VCaP (cell line): ENCODE results near the gene VWA5B1.

Experiments used
- H3K27ac ChIP-seq: fragments of 450-650 bp; 2 replicates; pipeline ENCODE4 v1.5.1; 2017
- CTCF ChIP-seq: fragments of 450-650 bp; conservative IDR thresholded peaks from 2 replicates; pipeline ENCODE4 v1.5.1; 2017; ENCODE audit warnings: mild to moderate bottlenecking, moderate library complexity

VWA5B1 gene

GRCh38 chr1:20383631-20384030, 93.0 kb downstream of the VWA5B1 start:
- no peak for TF ChIP-seq CTCF
- no peak overlapping the region for H3K27ac ChIP-seq

GRCh38 chr1:20385630-20386029, 95.0 kb downstream of the VWA5B1 start:
- no peak overlapping the region for H3K27ac ChIP-seq
- TF ChIP-seq CTCF: no peak

DNA sequence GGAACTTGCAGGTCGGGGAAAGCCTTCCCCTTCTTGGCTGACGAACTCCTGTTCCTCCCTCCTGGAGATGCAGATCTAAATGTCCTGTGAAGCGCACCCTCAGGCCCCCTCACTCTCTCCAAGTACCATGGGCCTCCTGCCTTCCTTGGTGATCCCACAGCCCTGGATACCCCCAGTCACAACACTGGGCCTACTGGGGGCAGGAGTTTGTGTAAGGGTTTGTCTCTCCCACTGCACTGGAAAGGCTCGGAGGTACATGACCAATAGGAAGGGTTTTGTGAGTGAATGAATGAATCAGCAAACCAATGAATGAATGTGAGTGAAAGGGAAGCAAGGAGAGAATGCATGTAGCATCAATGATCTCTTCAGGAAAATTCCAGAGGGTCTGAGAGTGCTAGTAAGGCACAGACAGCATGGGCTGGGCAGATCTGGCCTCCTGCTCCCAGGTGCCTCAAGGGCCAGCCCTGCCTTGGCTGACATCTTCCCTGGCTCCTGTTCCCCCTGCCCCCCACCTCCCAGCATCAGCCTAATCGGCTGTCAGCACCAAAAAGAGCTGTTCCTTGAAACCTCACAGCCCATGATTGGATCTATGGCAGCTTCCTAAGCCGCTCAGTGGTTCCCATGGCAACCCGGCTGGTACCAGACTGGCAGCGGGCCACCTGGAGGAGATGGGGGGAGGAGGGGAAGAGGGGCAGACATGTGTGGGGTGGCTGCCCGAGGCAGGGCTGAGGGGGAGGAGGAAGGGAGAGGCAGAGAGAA, 95.8 kb downstream of the VWA5B1 start:
- no peak for TF ChIP-seq CTCF
- H3K27ac ChIP-seq: no peak overlapping the region

- no peak overlapping the region for H3K27ac ChIP-seq
- no peak for TF ChIP-seq CTCF
Observed at GRCh38 chr1:20389571-20389970, 98.9 kb downstream of the VWA5B1 start.

DNA sequence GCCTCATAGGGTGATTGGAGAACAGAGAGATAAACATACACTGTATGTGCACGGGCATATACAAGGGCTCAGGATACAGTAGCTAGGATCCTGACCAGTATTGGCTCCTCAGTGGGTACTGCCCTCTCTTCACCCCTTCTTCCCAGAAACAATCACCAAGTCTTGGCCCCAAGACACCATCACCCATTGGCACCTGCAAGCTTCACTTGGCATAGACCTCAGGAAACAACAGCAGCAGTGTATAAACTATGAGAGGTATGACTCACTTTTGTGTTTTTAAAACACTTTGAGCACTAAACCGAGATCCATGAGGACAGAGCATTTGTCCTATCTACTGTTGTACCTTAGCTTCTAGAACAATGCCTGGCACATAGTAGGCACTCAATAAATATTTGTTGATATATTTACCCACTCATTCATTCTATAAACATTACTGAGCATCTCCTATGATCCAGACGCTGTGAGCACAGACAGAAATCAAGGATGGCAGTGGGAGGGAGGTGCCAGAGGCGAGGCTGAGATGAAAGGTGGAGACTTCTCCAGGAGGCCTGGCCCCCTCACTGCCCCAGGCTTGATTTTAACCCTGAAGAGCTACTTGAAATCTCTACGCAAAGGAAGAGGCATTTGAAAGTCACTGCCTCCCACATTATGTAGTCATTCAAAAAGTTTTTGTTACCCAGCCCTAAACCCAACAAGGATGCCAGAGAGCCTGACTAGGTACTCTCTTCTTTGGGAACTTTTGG, 100.1 kb downstream of the VWA5B1 start:
- no peak for TF ChIP-seq CTCF
- no peak overlapping the region for H3K27ac ChIP-seq

DNA sequence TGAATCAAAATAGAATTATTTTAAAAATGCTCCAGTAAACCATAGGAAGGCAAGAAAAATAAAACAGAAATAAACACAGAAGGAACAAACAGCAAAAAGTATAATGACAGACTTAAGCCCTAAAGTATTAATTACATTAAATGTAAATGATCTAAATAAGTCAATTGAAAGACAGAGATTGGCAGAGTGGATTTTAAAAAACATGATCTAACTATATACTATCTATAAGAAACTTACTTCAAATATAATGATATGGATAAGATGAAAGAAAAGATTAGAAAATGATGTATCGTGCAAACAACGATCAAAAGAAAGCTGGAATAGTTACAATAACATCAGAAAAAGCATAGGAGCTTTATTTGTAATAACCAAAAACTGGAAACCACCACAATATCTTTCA, 104.6 kb downstream of the VWA5B1 start:
- TF ChIP-seq CTCF: no peak
- no peak overlapping the region for H3K27ac ChIP-seq

GRCh38 chr1:20398744-20399143, 108.1 kb downstream of the VWA5B1 start:
- no peak overlapping the region for H3K27ac ChIP-seq
- no peak for TF ChIP-seq CTCF
